Sigmoid colon (tissue), 7 donors: Measurements from ENCODE around the gene PCDHGA8. TPM values are rescaled to one million over a fixed set of nuclear protein-coding genes. Genes with fewer than 3 reads are reported as not detected.

Experiments
- polyA plus RNA-seq, 3 donors: library from polyadenylated mRNA; stranded (reverse); fragments of 200-250 nt; gene quantifications; one replicate each; pipeline ENCODE4 v1.2.3, GENCODE V29; 2013
- total RNA-seq, 4 donors: library from RNA; depleted of rRNA; stranded (reverse); fragments of >200 nt; gene quantifications; one replicate each; pipeline ENCODE4 v1.1.0, GENCODE V29; 2016
- donor health status: healthy with polysubstance abuse.
- donor health status: Bipolar disorder and iron deficiency.
- donor health status: healthy.

PCDHGA8 gene
- total and polyA plus RNA-seq, 7 donors = 0.16 to 7.9 (median 5.4) TPM; not detected in 2

Other genes starting within 250 kb of the PCDHGA8 start
Only the 30 nearest of the 37 such genes appear.
- 1 to 10 TPM; 2.1 to 6.2 (median 5.1) TPM for gene PCDHB9, start 205.5 kb upstream of the PCDHGA8 start, total RNA-seq
- under 1 TPM in 2 of 3 donors, not detected in 1; under 0.01 to 0.26 TPM for gene PCDHB9, start 205.5 kb upstream of the PCDHGA8 start, polyA plus RNA-seq
- 1 to 10 TPM; 3.9 to 6.2 (median 4.9) TPM for gene PCDHB10, start 200.3 kb upstream of the PCDHGA8 start, total RNA-seq
- gene PCDHB10, start 200.3 kb upstream of the PCDHGA8 start, polyA plus RNA-seq = under 1 TPM in 2 of 3 donors, not detected in 1; 0.60 to 0.80 TPM
- gene PCDHB11, start 193.0 kb upstream of the PCDHGA8 start, total RNA-seq = 1 to 10 TPM; 1.8 to 5.0 (median 3.6) TPM
- gene PCDHB11, start 193.0 kb upstream of the PCDHGA8 start, polyA plus RNA-seq = under 1 TPM in 1 of 3 donors, not detected in 2; 0.34 TPM
- gene PCDHB12, start 183.9 kb upstream of the PCDHGA8 start, total RNA-seq = 10 to 100 TPM in 1 of 4 donors, 1 to 10 TPM in 3; 4.3 to 10.2 (median 5.7) TPM
- gene PCDHB12, start 183.9 kb upstream of the PCDHGA8 start, polyA plus RNA-seq = under 1 TPM in 2 of 3 donors, not detected in 1; 0.34 to 0.60 TPM
- 1 to 10 TPM; 3.3 to 7.8 (median 6.1) TPM for gene PCDHB13, start 178.7 kb upstream of the PCDHGA8 start, total RNA-seq
- gene PCDHB13, start 178.7 kb upstream of the PCDHGA8 start, polyA plus RNA-seq = under 1 TPM in 2 of 3 donors, not detected in 1; 0.23 to 0.52 TPM
- 10 to 100 TPM in 1 of 4 donors, 1 to 10 TPM in 3; 6.3 to 10.5 (median 8.3) TPM for gene PCDHB14, start 169.3 kb upstream of the PCDHGA8 start, total RNA-seq
- gene PCDHB14, start 169.3 kb upstream of the PCDHGA8 start, polyA plus RNA-seq = 1 to 10 TPM in 1 of 3 donors, not detected in 2; 1.0 TPM
- gene PCDHB15, start 147.2 kb upstream of the PCDHGA8 start, total RNA-seq = 1 to 10 TPM; 2.9 to 7.3 (median 5.4) TPM
- under 1 TPM in 2 of 3 donors, not detected in 1; 0.23 to 0.93 TPM for gene PCDHB15, start 147.2 kb upstream of the PCDHGA8 start, polyA plus RNA-seq
- under 1 TPM in 2 of 4 donors, not detected in 2; 0.81 to 0.82 TPM for gene SLC25A2, start 88.6 kb upstream of the PCDHGA8 start, total RNA-seq
- gene SLC25A2, start 88.6 kb upstream of the PCDHGA8 start, polyA plus RNA-seq = under 1 TPM in 1 of 3 donors, not detected in 2; 0.35 TPM
- 10 to 100 TPM; 44.9 to 62.2 (median 48.1) TPM for gene TAF7, start 71.8 kb upstream of the PCDHGA8 start, total RNA-seq
- 10 to 100 TPM; 60.1 to 68.0 (median 62.7) TPM for gene TAF7, start 71.8 kb upstream of the PCDHGA8 start, polyA plus RNA-seq
- 1 to 10 TPM in 3 of 4 donors, under 1 TPM in 1; 0.71 to 1.4 (median 1.1) TPM for gene PCDHGA1, start 62.1 kb upstream of the PCDHGA8 start, total RNA-seq
- gene PCDHGA1, start 62.1 kb upstream of the PCDHGA8 start, polyA plus RNA-seq = under 1 TPM in 1 of 3 donors, not detected in 2; 0.26 TPM
- gene PCDHGA2, start 53.9 kb upstream of the PCDHGA8 start, total RNA-seq = 1 to 10 TPM; 2.8 to 4.9 (median 3.8) TPM
- gene PCDHGA2, start 53.9 kb upstream of the PCDHGA8 start, polyA plus RNA-seq = under 1 TPM in 1 of 3 donors, not detected in 2; 0.47 TPM
- gene PCDHGA3, start 48.8 kb upstream of the PCDHGA8 start, total RNA-seq = 1 to 10 TPM; 1.5 to 4.4 (median 3.1) TPM
- under 1 TPM in 2 of 3 donors, not detected in 1; 0.19 to 0.60 TPM for gene PCDHGA3, start 48.8 kb upstream of the PCDHGA8 start, polyA plus RNA-seq
- gene PCDHGB1, start 42.5 kb upstream of the PCDHGA8 start, total RNA-seq = 1 to 10 TPM; 2.5 to 8.4 (median 4.1) TPM
- under 1 TPM in 1 of 3 donors, not detected in 2; 0.26 TPM for gene PCDHGB1, start 42.5 kb upstream of the PCDHGA8 start, polyA plus RNA-seq
- 10 to 100 TPM in 1 of 4 donors, 1 to 10 TPM in 3; 5.0 to 11.3 (median 6.7) TPM for gene PCDHGA4, start 37.6 kb upstream of the PCDHGA8 start, total RNA-seq
- gene PCDHGA4, start 37.6 kb upstream of the PCDHGA8 start, polyA plus RNA-seq = under 1 TPM in 1 of 3 donors, not detected in 2; 0.47 TPM
- gene PCDHGB2, start 32.6 kb upstream of the PCDHGA8 start, total RNA-seq = 10 to 100 TPM in 2 of 4 donors, 1 to 10 TPM in 2; 4.3 to 12.9 (median 8.0) TPM
- under 1 TPM in 1 of 3 donors, not detected in 2; 0.51 TPM for gene PCDHGB2, start 32.6 kb upstream of the PCDHGA8 start, polyA plus RNA-seq
- 1 to 10 TPM; 5.3 to 8.3 (median 7.2) TPM for gene PCDHGA5, start 28.5 kb upstream of the PCDHGA8 start, total RNA-seq
- under 1 TPM in 1 of 3 donors, not detected in 2; 0.57 TPM for gene PCDHGA5, start 28.5 kb upstream of the PCDHGA8 start, polyA plus RNA-seq
- 10 to 100 TPM in 1 of 4 donors, 1 to 10 TPM in 3; 6.1 to 16.1 (median 7.7) TPM for gene PCDHGB3, start 22.4 kb upstream of the PCDHGA8 start, total RNA-seq
- under 1 TPM in 2 of 3 donors, not detected in 1; under 0.01 to 0.41 TPM for gene PCDHGB3, start 22.4 kb upstream of the PCDHGA8 start, polyA plus RNA-seq
- 10 to 100 TPM in 2 of 4 donors, 1 to 10 TPM in 2; 5.4 to 13.6 (median 8.4) TPM for gene PCDHGA6, start 18.7 kb upstream of the PCDHGA8 start, total RNA-seq
- gene PCDHGA6, start 18.7 kb upstream of the PCDHGA8 start, polyA plus RNA-seq = under 1 TPM in 1 of 3 donors, not detected in 2; 0.85 TPM
- 10 to 100 TPM in 3 of 4 donors, 1 to 10 TPM in 1; 8.2 to 15.2 (median 10.9) TPM for gene PCDHGA7, start 9.9 kb upstream of the PCDHGA8 start, total RNA-seq
- under 1 TPM in 1 of 3 donors, not detected in 2; 0.42 TPM for gene PCDHGA7, start 9.9 kb upstream of the PCDHGA8 start, polyA plus RNA-seq
- 1 to 10 TPM; 6.1 to 9.1 (median 7.5) TPM for gene PCDHGB4, start 4.9 kb upstream of the PCDHGA8 start, total RNA-seq
- under 1 TPM in 1 of 3 donors, not detected in 2; 0.54 TPM for gene PCDHGB4, start 4.9 kb upstream of the PCDHGA8 start, polyA plus RNA-seq
- gene PCDHGB5, start 5.3 kb downstream of the PCDHGA8 start, total RNA-seq = 10 to 100 TPM; 10.0 to 16.6 (median 11.8) TPM
- 1 to 10 TPM in 1 of 3 donors, under 1 TPM in 1, not detected in 1; 0.23 to 1.3 TPM for gene PCDHGB5, start 5.3 kb downstream of the PCDHGA8 start, polyA plus RNA-seq
- gene PCDHGA9, start 10.1 kb downstream of the PCDHGA8 start, total RNA-seq = 10 to 100 TPM in 3 of 4 donors, 1 to 10 TPM in 1; 7.5 to 15.8 (median 11.3) TPM
- gene PCDHGA9, start 10.1 kb downstream of the PCDHGA8 start, polyA plus RNA-seq = under 1 TPM in 1 of 3 donors, not detected in 2; 0.79 TPM
- 10 to 100 TPM in 3 of 4 donors, 1 to 10 TPM in 1; 8.9 to 15.0 (median 12.1) TPM for gene PCDHGB6, start 15.4 kb downstream of the PCDHGA8 start, total RNA-seq
- 1 to 10 TPM in 1 of 3 donors, not detected in 2; 1.2 TPM for gene PCDHGB6, start 15.4 kb downstream of the PCDHGA8 start, polyA plus RNA-seq
- 10 to 100 TPM in 2 of 4 donors, 1 to 10 TPM in 2; 6.1 to 11.5 (median 9.0) TPM for gene PCDHGA10, start 20.4 kb downstream of the PCDHGA8 start, total RNA-seq
- gene PCDHGA10, start 20.4 kb downstream of the PCDHGA8 start, polyA plus RNA-seq = 1 to 10 TPM in 1 of 3 donors, under 1 TPM in 2; 0.23 to 1.0 (median 0.60) TPM
- gene PCDHGB7, start 25.0 kb downstream of the PCDHGA8 start, total RNA-seq = 10 to 100 TPM; 16.1 to 19.4 (median 17.6) TPM
- 1 to 10 TPM in 1 of 3 donors, under 1 TPM in 1, not detected in 1; 0.60 to 2.4 TPM for gene PCDHGB7, start 25.0 kb downstream of the PCDHGA8 start, polyA plus RNA-seq
- gene PCDHGA11, start 28.4 kb downstream of the PCDHGA8 start, total RNA-seq = 10 to 100 TPM in 1 of 4 donors, 1 to 10 TPM in 3; 6.1 to 10.8 (median 8.1) TPM
- under 1 TPM in 1 of 3 donors, not detected in 2; 0.89 TPM for gene PCDHGA11, start 28.4 kb downstream of the PCDHGA8 start, polyA plus RNA-seq
- gene PCDHGA12, start 37.9 kb downstream of the PCDHGA8 start, total RNA-seq = 10 to 100 TPM in 2 of 4 donors, 1 to 10 TPM in 2; 5.4 to 14.1 (median 11.3) TPM
- gene PCDHGA12, start 37.9 kb downstream of the PCDHGA8 start, polyA plus RNA-seq = under 1 TPM in 1 of 3 donors, not detected in 2; 0.80 TPM
- 10 to 100 TPM; 31.4 to 47.8 (median 39.4) TPM for gene PCDHGC3, start 83.3 kb downstream of the PCDHGA8 start, total RNA-seq
- gene PCDHGC3, start 83.3 kb downstream of the PCDHGA8 start, polyA plus RNA-seq = 10 to 100 TPM in 2 of 3 donors, 1 to 10 TPM in 1; 5.1 to 24.1 (median 23.4) TPM
- gene PCDHGC4, start 92.4 kb downstream of the PCDHGA8 start, total RNA-seq = 1 to 10 TPM; 2.5 to 8.6 (median 5.2) TPM
- under 1 TPM in 1 of 3 donors, not detected in 2; 0.47 TPM for gene PCDHGC4, start 92.4 kb downstream of the PCDHGA8 start, polyA plus RNA-seq
- gene PCDHGC5, start 96.4 kb downstream of the PCDHGA8 start, total RNA-seq = 1 to 10 TPM; 1.1 to 5.6 (median 3.6) TPM
- under 1 TPM in 2 of 3 donors, not detected in 1; 0.26 to 0.60 TPM for gene PCDHGC5, start 96.4 kb downstream of the PCDHGA8 start, polyA plus RNA-seq